Pons (tissue), 1 donor: Measurements from ENCODE around the gene MGLL.
A peak's percentile ranks its signal among the peaks of the same experiment; 100 is the strongest.

Experiments
- DNase-seq: peaks from one replicate; pipeline ENCODE4 v3.0.0-alpha.2; 2016; ENCODE audit warnings: low spot score

MGLL gene

DNA sequence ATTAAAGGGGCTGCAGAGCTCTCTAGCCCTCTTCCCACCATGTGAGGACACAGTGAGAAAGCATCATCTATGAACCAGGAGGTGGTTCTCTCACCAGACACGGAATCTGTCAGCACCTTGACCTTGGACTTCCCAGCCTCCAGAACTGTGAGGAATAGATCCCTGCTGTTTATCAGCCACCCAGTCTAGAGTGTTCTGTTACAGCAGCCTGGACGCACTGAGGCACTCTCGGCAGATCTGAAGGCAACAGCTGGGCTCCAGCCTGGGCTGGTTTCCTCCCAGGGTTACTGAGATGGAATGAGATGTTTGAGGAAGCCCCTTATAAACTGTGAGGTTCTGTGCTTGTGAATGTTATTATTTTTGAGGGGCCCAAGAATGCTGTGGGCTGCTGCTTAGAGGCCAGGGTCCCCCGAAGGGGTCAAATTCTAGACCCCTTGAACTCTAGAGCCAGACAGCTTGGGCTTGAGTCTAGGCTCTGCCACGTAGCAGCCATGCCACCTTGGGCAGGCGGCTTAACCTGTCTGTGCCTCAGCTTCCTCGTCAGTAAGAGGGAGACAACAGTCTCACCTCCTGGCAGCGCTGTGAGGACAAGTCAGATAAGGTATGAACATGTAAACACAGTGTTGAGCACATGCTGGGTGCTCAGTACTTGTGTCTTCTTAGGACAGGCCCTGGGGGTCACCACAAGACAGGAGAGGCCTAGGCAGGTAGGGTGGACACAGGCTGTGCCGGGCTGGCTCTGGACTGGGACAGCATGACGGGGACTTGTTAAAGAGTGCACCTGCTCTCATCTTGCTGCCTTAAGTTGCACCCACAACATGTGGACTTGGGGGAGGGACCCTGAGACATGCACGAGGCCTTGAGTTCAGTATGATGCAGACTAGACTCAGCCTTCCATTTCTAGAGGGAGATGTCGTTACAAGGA, 49.2 kb downstream of the MGLL start:
- no peak for DNase-seq

DNA sequence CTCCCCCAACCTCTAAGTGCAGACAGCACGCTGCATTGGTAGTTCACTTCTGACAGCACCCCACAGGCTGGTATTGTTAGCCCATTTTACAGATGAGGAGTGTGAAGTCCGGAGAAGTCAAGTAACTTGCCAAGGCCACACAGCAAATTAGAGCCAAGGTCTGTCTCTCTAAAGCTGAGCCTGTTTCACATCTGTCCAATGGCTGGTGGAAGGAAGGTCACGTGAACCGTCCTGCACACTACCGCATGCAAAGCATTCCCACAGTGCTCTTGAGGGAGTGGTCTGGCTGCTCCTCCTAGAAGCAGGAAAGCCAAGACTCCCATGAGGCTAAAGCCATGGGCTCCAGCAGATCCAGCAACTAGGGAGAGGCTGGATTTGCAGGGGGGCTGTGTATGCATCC, 50.0 kb downstream of the MGLL start:
- DNase-seq = no peak

DNA sequence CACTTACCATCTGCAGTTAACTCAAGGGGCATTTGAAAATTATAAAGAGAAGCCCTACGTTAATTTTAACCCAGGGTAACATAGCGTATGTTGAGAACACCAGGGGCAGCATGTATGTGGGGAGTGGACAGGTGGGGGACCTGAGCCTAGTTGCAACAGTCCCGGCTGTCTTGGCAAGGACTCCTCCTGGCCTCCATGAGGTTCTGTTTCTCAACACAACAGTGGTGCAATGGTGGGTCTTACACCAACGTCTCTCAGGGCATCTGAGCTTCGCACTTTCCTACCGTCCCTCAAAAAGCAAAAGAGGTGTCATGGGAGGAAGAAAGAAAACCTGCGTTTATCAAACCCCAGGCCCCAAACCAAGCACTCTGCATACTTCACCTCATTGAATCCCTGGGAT, 50.6 kb downstream of the MGLL start:
- DNase-seq = no peak

DNA sequence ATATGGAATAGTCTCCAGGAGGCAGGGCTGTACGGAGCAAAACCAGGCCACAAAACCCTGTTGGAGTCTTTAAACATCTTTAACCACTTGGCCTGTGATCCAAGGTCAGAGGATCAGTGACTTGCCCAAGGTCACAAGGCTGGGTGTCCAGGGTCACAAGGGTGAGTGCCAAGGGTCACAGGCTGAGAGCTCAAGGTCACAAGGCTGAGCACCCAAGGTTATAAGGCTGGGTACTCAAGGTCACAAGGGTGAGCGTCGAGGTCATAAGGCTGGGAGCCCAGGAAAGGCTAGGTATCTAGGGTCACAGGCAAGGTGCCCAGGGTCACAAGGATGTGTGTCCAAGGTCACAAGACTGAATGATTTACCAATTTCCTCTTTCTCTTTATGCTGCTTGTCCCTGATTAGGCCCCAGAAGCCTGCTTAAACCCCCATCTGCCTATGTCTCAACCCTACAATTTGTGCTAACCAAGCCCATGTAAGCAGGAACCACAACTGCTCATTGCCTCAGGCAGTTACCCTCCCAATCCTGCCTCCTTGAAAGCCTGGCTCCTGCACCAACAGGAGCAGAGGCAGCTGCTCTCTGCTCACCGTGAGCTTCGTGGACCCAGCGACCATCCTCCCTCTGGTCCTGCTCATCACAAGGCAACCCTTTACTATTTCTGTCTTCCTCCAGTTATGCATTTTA, 51.5 kb downstream of the MGLL start:
- no peak for DNase-seq

DNA sequence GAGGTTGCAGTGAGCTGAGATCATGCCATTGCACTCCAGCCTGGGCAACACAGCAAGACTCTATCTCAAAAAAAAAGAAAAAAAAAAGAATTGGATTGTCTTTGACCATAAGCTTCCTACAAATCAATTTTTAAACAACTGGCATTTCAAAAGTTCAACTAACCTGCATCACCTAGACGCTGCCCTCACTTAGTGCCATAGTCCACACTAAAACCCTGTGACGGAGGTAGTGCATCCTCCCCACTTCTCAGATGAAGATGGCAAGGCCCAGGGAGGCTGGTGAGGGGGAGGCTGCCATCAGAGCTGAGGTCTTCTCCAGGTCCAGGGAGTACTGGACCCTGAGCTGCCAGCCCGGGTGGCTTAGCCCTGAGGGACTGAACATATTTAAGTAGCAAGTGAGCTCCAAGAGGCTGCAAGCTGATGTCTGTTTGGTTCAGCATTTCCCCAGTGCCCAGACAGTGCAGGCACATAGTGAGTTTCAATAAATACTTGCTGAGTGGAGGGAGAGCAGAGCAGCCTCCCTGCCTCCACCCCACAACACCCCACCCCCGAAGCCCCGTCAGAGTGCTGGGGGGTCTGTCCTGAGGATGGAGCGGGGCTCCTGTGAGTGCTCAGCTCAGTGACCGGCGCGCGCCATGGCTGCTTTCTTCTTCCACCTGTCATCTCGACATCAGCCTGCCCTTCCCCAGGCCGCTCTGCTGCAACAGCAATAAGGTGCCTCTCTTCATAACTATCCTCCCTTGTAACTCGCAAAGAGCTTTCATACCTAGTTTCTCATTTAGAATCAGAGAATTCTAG, 52.8 kb downstream of the MGLL start:
- DNase-seq = no peak

DNA sequence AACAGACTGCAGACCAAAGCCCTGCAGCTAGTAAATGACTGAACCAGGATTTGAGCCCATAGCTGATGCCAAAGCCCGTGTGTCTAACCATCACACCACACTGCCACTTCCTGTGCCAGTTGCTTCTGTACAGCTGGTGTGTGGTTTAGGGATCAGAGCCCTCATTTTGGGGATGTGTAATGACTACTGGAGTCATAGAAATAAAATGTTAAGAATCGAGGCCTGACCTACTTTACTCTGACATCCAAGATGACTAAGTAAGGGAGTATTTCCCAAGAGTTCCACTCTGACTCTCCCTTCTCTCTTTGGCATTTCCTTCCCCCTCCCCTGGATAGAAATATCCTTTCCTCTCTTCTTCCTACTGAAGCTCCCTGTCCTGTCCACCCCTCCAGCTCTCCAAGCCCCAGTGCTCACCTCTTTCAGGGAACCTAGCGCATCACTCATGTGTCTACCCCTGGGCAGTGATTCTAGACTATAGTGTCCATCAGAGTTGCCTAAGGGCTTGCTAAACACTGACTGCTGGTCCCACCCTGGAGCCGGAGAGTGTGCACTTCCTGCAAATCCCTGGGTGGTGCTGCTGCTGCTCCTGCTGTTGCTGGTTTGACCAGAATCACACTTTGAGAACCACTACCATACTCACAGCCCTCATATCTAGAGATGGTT, 53.8 kb downstream of the MGLL start:
- DNase-seq = no peak

DNA sequence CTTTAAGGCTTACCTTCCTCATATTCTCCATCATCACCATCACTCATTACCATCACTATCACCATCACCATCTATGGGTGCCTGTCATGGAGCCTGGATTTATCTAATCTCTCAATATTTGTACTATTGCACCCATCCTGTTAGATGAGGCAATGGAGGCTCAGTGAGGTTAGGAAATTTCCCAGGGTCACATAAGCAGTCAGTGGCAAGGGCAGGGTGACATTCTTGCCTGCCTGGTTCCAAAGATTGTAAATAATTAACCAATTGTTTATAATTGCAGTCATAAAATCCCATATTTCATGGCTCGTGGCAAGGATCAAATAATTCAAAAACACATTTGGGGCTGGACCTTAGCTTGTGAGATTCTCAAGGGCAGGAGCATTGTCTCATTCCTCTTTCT, 55.2 kb downstream of the MGLL start:
- no peak for DNase-seq

DNA sequence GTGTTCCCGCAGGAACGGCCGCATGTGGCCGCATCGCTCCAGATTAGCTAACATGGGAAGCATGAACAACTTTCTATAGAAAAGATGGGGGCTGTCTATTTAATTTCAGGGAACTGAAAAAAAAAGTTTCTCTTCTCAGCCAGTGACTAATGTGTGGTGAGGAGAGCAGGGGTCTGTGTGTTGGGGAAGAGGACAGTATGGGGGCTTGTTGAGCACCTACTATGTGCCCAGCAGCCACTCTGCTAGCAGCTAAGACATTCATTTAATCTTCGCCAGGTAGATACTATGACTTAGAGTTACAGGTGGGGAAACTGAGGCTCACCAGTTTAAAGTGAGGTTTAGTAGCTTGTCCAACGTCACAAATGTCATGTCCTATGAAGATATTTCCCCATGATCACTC, 56.6 kb downstream of the MGLL start:
- no peak for DNase-seq

DNA sequence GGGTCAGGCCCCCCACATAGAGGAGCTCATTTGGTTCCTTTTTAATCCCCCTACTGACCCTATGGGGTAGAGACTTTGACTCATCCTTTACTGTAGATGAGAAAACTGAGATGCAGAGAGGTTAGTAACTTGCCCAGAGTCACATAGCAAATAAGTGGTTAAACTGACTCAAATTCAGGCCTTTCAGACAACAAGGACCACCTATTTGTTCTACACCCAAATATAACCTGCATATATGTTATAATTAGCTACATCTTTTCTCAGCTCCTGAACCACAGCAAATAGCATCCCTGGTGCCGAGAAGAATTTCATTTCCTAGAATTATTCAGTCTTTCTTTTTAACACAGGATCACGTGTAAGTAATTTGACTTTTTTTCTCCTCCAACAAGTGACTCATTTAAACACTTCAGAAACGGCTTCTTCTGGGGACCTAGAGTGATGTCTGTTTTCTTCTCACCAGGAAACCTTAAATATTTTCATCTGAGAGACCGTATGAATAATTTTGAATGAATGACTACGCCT, 57.4 kb downstream of the MGLL start:
- no peak for DNase-seq

DNA sequence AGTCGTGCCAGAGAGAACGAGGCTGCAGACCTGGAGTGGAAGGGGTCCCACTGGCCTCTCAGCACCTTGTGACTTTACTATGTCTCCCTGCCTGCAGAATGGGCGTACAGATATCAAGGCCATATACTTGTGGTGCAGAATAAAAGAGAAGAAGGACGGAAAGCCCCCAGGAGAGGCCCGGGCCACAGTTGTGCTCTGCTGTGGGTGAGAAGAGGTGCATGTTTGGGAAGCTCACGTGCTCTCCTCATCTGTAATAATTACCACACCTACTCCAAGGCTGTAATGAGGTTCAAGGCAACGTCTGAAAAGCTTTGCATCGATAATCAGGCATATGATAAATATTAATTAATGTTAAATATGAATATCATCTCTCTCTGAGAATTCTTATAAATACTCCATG, 58.0 kb downstream of the MGLL start:
- no peak for DNase-seq

DNA sequence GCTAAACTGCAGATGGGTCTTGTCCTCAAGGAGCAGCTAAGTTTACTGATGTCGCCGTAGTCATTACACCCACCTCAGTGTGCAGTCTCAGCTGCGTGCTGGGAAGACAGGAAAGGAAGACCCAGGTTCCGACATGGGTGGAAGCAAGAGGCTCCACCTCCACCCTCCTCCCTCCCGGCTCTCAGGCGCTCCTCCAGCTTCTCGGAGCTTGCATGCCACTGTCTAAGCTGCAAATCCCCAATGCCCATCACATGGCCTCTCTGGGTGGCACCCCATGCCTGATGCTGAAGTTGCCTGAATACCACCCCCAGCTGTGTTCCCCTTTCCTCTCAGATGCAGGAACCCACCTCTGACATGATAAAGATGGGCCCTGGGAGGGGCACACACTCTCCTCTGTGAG, 58.5 kb downstream of the MGLL start:
- no peak for DNase-seq

DNA sequence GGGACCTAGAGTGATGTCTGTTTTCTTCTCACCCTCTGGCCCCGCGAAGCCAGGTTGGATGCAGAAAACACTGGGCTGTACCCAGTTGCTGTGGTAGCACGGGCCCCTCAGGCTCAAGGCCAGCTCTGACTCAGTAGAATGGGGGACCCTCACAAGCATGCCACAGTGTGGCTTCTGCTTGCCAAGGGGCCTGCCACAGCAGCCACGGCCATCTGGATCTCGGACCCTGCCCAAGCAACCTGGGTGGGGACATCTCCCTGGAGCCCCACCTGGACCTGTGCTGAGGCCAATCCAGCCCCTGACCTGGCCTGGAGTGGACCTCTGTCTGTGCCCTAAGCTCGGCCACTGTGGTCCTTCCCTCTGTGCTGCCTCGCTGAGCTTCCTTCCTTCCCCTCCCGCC, 59.0 kb downstream of the MGLL start:
- DNase-seq = no peak

DNA sequence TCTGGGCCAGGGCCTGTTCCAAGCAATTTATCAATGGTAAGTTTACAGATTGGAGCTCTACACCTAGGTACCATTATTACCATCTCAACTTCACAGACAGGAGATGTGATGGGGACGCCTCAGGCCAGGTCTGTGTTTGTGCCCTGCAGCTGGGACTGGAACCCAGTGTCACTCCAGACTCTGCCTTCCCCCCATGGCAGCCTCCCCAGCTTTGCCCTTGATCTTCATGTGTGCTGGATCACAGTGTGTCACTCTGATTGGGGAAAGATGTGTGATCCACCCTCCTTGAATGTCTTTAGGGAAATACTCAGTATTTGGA, 59.6 kb downstream of the MGLL start:
- DNase-seq = no peak

DNA sequence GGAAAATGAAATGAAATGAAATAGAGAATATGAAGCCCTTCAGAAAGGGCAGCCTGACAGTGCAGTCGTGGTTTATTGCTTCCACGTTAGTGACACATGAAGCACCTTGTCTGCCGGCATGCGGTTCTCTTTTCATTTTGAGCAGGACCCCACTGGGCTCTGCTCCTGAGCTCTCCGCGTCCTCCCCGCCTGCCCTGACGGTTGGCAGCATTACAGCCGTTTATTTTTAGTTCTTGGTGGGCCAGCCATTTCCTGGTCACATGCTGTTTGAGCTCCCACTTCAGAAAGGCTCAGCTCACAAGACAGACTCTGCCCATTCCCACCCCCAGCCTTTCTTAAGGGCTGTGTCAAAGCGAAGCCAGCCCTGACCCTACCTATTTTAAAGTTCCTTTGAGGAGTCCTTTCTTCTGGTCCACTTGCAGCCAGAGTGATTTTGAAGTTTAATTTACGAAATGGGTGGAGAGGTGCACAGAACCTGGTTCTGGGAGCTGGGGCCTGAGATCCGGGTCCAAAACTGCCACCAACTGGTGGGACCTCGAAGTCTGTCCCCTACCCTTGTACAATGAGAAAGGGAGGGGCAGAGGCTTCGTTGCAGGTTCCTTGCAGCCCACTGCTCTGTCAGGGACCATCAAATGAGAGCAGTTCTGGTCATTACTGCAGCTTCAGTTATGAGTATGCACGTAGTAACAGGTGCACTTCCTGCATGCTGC, 60.1 kb downstream of the MGLL start:
- peak; percentile 68 for DNase-seq

DNA sequence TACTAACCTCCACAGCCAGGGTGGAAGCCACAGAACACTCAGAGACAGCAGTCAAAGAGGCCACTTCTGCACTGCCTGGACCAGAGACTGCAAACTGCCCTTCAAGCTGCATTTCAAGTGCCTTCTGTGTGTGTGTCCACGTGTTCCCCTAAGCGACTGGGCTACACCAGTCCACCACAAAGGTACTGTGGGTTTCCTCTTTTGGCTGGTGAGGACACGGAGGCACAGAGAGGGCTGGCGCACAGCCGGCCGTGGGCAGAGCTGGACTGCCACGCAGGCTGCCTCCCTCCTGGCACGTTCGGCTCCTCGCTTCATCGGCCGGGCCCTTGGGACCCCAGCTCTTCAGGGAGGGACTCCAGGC, 60.9 kb downstream of the MGLL start:
- peak; percentile 81 for DNase-seq

DNA sequence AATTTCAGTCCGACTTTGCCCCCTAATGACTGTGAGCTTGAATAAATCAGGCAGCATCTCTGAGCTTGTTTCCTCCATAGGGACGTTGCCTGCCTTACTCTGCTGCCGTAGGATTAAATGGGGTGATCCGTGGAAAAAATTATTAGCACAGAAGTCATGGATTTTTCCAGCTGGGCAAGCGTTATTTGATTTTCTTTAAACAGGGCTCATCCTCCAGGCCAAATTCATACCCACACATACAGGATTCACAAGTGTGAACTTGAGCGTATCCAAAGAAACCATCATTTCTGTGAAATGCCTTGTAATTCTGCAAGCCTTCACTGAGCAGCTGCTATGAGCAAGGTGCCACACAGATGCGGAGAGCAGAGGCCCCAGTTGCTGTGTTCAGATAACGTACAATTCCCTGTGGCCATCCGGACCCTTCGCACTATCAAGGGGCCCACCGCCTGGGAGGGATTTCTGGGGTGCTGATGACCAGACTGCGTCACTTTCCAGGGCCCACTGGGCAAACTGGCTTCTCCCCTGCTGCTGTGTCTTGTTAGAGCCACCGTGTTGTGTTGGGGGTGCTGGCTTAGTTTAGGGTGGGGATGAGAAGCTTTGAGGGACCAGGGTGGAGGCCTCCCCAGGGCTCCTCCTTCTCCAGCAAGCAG, 61.4 kb downstream of the MGLL start:
- no peak for DNase-seq

DNA sequence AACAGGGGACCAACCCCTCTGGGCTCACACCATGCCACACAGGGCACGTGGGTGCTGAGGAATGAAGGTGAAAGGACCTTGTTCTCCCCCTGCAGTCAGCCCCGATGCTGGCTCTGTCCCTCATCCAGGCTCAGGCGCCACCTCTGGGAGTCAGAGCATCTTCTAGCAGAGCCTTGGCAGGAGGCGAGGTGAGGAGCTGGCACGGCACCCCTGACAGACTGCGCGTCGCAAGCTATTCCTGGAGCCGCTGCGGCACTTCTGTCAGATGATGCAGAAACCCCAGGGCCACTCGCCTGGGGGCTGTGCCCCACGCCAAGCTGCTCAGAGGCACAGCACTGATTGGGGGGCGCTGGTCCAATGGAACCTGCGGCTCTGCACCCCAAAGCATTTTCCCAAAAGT, 62.0 kb downstream of the MGLL start:
- DNase-seq = no peak

DNA sequence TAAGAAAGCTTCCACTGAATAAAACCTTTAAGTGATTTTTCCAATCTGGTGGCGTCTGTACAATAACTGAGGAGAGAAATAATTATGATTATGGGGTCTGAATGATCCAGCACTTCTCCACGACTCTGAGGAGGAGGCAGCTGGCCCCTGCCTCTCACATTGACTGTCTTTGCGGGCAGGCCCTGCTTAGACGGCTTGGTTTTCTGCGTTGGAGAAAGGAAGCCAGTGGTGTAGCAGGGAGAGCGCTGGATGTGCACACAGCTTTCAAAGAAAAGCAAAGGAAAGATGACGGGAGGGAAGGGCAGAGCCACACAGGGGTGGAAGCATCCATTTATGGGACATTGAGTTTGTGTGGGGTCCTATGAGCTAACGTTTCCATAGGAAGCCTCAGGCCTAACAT, 62.5 kb downstream of the MGLL start:
- DNase-seq = no peak

DNA sequence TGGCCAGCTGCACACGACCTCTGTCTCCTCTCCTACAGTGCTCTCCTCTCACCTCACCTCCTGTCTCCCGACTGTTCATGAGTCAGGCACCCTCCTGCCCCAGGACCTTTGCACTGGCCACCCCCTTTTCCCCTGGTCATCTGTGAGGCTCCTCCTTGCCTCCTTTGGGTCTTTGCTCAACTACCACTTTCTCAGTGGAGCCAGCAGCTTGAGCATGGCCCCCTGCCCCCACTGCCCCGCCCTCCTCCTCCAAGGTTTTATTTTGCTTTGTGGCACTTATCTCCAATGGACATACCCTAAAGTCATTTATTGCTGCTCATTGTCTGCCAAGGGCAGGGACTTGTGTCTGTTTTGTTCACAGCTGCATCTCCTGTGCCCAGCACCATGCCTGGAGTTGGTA, 64.3 kb downstream of the MGLL start:
- no peak for DNase-seq

DNA sequence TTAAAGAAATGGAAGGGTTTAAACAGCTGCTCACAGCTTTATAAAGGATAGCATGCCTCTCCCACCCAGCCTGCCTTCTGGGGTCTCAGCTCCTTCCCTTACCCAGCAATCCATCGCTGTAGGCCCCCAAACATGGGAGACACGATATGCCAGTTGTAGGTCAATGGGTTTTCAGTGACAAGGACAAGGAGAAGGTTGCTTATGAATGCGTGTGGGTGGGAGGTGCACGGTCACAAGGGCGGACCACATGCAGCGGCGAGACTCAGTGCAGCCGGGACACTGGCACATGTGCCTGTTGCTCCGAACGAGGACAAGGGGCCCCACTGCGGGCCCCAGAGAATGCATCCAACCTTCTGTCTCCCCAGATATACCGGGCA, 67.0 kb downstream of the MGLL start:
- no peak for DNase-seq
